ENCODE data around the gene DTX3.

- TF ChIP-seq, protein P1, sequence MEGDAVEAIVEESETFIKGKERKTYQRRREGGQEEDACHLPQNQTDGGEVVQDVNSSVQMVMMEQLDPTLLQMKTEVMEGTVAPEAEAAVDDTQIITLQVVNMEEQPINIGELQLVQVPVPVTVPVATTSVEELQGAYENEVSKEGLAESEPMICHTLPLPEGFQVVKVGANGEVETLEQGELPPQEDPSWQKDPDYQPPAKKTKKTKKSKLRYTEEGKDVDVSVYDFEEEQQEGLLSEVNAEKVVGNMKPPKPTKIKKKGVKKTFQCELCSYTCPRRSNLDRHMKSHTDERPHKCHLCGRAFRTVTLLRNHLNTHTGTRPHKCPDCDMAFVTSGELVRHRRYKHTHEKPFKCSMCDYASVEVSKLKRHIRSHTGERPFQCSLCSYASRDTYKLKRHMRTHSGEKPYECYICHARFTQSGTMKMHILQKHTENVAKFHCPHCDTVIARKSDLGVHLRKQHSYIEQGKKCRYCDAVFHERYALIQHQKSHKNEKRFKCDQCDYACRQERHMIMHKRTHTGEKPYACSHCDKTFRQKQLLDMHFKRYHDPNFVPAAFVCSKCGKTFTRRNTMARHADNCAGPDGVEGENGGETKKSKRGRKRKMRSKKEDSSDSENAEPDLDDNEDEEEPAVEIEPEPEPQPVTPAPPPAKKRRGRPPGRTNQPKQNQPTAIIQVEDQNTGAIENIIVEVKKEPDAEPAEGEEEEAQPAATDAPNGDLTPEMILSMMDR (IDR thresholded peaks at IDR 0.05; ENCODE audit: borderline replicate concordance, extremely low read depth, low read length, poor library complexity, severe bottlenecking): no peak
- no peak for TF ChIP-seq EZH2 (IDR thresholded peaks at IDR 0.05; ENCODE audit: borderline replicate concordance, low read depth, low read length, severe bottlenecking)
Observed at GRCh38 chr12:57582440-57582839, 22.2 kb upstream of the DTX3 start.
